ENCODE measurements around the gene DOHH.

DOHH gene, protein sequence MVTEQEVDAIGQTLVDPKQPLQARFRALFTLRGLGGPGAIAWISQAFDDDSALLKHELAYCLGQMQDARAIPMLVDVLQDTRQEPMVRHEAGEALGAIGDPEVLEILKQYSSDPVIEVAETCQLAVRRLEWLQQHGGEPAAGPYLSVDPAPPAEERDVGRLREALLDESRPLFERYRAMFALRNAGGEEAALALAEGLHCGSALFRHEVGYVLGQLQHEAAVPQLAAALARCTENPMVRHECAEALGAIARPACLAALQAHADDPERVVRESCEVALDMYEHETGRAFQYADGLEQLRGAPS

DNA sequence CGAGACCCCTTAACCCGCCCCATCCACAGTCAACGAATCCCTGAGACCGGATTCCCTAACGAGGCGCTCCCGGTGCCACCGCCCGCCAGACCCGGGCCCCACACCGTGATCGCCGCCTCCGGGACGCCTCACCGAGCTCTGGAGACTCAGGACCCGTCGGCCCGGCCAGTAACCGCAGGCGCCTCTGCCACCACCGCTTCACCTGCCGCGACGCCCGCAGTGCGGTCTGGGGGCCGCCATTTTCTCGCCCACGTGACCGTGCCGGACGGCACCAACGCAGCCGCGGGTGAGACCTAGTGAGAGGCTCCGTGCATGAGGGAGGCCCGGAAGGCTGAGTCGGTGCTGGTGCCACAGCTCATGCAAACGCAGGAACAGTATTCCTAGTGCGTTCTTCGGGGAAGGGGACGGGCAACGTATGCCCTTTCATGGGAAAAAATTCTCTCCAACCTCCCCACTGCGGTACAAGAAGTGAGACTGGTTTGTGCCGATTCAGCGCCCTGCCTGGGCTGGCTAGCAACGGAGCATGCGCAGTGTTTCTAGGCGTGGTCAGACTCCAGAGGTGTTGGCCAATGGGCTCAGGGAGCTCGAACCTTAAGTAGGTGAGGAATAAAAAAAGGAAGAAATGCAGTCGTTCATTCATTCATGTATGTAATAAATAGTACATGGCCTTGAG lies at the start of gene DOHH:
Gene DOHH, minus strand, starts transcription at position 246 of the 673 bp plus-strand sequence. CDS start 3,860 bp downstream, outside the sequence.
- peak; percentile 93 to 96 for DNase-seq (ENCODE audit: low read depth in 1 of 2, low spot score in 1 of 2)
- in situ Hi-C loops (cut with HindIII; ENCODE audit: low pct_unique_long_range_greater_than_20kb, low sequenced_read_pairs), result no loop called here

DNA sequence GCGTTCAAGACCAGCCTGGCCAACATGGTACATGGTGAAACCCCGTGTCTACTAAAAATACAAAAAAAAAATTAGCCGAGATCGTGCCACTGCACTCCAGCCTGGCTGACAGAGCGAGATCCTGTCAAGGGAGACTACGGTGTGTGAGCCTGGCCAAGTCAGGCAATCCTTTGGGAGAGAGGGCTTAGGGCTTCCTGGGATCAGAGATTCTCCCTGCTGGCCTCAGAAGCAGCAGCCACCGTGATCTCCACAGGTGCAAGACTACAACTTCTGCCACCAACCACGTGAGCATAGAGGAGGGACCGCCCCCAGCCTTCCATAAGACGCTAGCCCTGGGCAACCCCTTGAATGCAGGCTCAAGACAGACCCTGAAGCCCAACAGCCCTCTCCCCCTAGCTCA lies 49.3 kb upstream of the DOHH start:
- in situ Hi-C loops (cut with HindIII; ENCODE audit: low pct_unique_long_range_greater_than_20kb, low sequenced_read_pairs), result no loop called here
- TF ChIP-seq JUND (IDR thresholded peaks at IDR 0.05; ENCODE audit: low read depth), result no peak
- DNase-seq (ENCODE audit: low read depth in 1 of 2, low spot score in 1 of 2), result no peak

More for the DNA sequence above, at the start of gene DOHH:
- peak; percentile 57; the same call in 1 of the 2 replicates for TF ChIP-seq JUND (IDR thresholded peaks at IDR 0.05; ENCODE audit: low read depth)

DNA sequence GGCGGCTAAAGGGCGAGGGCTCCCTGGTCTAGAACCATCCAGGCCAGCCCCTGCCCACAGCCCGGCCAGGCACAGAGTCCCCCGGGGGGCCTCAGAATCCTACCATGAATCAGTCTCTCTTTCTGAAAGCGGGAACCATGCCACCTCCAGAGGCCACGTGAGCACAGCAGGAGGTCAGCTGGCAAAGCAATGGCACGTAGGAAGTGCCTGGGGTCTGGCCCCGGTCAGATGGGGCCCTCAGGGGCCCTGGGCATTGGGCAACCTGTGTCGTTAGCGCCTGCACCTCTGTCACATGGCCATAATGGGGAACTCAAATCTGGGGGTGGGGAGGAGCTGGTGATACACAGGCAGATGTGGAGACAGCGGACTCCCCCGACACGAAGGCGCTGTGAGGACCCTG lies 48.1 kb upstream of the DOHH start:
- TF ChIP-seq JUND (IDR thresholded peaks at IDR 0.05; ENCODE audit: low read depth), result no peak
- in situ Hi-C loops (cut with HindIII; ENCODE audit: low pct_unique_long_range_greater_than_20kb, low sequenced_read_pairs), result no loop called here
- no peak for DNase-seq (ENCODE audit: low read depth in 1 of 2, low spot score in 1 of 2)

DNA sequence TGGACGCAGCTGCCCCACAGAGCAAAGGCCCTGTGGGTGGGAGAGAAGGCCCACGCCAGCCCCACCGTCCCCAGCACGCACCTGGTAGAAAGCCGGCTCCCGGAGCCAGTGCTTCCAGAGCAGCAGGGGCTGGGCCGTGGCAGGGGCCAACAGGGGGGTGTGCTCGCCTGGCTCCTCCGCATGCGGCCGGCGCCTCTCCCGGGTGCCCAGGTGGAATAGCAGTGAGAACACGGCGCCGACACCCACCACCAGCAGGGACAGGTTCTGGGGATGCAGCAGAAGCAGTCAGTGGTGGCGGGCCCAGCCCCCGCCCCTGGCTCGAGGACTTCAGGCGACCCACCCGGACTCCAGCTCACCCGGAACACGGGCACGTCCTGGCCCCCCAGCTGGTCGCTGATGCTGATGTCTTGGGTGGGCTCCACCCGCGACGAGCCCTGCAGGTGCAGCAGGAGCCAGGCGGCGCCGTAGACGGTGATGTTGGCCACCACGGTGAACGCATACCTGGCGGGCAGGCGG lies 47.4 kb upstream of the DOHH start:
- in situ Hi-C loops (cut with HindIII; ENCODE audit: low pct_unique_long_range_greater_than_20kb, low sequenced_read_pairs), result no loop called here
- no peak for TF ChIP-seq JUND (IDR thresholded peaks at IDR 0.05; ENCODE audit: low read depth)
- no peak for DNase-seq (ENCODE audit: low read depth in 1 of 2, low spot score in 1 of 2)

DNA sequence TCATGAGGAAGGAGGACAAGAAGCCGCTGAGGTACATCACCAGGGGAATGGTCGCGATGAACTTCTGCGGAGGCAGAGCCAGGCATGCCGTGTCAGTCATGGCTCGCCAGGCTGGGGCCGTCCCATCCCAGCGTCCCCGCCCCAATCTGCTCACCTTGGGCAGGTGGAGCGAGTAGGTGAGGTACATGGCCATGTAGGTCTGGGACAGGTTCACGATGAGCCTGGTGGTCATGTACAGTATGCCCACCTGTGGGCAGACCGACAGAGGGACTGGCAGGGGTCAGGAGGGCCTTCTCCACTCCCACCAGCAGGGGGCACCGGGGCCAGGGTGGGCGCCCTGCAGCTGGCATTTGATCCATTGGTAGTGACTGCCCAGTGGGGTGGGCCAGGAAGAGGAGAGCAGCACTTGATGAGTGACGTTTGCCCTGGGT lies 46.8 kb upstream of the DOHH start:
- no peak for DNase-seq (ENCODE audit: low read depth in 1 of 2, low spot score in 1 of 2)
- in situ Hi-C loops (cut with HindIII; ENCODE audit: low pct_unique_long_range_greater_than_20kb, low sequenced_read_pairs), result no loop called here

DNA sequence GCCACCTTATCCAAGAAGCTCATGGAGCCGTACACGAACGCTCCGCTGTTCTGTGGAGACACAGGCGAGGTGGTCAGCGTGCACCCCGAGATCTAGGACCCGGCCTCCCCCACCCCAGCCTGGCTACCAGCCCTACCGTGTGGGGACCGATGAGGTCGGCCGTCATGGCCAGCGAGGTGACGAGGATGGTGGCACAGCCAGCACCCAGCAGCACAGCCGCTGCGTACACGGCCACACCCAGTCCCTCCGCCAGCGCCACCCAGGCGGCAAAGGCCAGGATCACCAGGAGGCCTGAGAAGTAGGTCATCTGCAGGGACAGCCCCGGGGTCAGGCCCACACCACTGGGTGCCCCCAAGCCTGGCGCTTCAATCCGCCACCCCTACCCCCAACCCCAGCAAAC lies 45.6 kb upstream of the DOHH start:
- in situ Hi-C loops (cut with HindIII; ENCODE audit: low pct_unique_long_range_greater_than_20kb, low sequenced_read_pairs), result no loop called here
- no peak for DNase-seq (ENCODE audit: low read depth in 1 of 2, low spot score in 1 of 2)
- TF ChIP-seq JUND (IDR thresholded peaks at IDR 0.05; ENCODE audit: low read depth), result no peak

More for the DNA sequence above, 46.8 kb upstream of the DOHH start:
- TF ChIP-seq JUND (IDR thresholded peaks at IDR 0.05; ENCODE audit: low read depth), result no peak

DNA sequence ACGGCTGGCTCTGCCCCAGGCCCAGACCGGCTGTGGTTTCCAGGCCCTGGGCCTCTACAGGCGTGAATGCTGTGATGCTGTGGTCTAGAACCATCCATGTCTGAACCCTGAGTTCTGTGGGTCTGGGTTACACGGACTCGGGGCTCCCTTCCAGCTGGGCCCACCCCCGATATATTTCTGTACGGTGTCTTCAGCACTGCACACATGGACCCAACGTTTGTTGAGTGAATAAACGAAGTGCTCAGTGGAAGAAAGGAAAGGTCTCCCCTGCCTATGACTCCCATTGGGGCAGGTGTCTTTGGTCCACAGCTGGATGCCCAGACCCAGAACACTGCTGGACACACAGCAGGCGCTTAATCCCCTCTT lies 45.2 kb upstream of the DOHH start:
- no peak for TF ChIP-seq JUND (IDR thresholded peaks at IDR 0.05; ENCODE audit: low read depth)
- DNase-seq (ENCODE audit: low read depth in 1 of 2, low spot score in 1 of 2), result no peak
- in situ Hi-C loops (cut with HindIII; ENCODE audit: low pct_unique_long_range_greater_than_20kb, low sequenced_read_pairs), result no loop called here

DNA sequence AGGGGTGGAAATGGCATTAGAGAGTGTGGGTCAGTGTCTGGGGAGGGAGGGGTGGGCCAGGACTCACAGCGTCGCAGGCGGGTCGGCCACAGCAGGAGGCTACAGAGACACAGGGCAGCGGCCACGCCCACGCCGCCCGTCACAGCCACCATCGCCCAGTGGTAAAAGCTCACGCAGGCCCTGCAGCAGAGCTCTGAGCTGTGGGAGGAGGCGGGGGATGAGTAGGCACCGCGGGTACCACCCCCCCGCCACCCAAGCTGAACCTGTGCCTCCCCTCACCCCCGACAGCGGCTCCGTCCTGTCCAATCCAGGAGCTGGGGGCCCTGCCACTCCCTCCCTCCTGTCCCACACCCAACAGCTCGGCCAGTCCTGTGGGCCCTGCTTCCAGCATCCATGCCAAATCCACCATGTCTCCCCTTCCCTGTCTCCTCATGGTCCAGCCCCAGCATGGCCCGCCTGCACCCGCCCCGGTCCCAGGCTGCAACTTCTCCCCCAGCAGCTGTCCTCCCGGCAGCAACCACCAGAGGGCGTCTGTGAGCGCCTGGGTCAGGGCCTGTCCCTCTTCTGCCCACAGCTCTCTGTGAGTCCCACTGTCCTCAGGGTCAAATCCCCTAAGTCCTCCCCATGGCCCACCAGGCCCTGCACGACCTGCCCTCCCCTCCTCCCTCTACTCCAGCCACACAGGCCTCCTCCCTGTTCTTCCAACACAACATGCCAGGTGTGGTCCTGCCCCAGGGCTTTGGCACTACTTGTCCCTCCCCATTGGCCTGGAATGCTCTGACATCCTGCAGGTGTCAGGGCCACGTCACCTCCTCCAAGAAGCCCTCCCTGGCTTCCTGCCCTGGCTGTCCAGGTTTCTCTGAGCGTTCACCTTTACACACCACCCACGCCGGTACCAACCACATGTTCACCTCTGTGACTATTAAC lies 44.5 kb upstream of the DOHH start:
- in situ Hi-C loops (cut with HindIII; ENCODE audit: low pct_unique_long_range_greater_than_20kb, low sequenced_read_pairs), result no loop called here
- peak; percentile 62 to 78 for DNase-seq (ENCODE audit: low read depth in 1 of 2, low spot score in 1 of 2)
- TF ChIP-seq JUND (IDR thresholded peaks at IDR 0.05; ENCODE audit: low read depth), result no peak

DNA sequence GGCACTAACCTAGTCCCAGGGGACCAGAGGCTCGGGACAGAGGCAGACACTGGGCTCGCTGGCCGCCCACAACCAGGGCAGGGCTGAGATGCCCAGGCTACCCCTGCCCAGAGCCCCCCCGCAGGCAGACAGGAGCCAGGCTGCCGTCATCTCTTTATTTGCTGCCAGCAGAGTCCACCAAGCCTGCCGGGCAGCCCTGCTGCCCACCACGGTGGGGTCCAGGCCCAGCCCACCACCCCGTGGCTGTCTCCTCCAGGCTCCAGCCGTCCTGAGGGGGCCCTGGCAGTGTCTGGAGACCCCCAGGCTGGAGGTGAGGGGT lies 43.5 kb upstream of the DOHH start:
- in situ Hi-C loops (cut with HindIII; ENCODE audit: low pct_unique_long_range_greater_than_20kb, low sequenced_read_pairs), result no loop called here

DNA sequence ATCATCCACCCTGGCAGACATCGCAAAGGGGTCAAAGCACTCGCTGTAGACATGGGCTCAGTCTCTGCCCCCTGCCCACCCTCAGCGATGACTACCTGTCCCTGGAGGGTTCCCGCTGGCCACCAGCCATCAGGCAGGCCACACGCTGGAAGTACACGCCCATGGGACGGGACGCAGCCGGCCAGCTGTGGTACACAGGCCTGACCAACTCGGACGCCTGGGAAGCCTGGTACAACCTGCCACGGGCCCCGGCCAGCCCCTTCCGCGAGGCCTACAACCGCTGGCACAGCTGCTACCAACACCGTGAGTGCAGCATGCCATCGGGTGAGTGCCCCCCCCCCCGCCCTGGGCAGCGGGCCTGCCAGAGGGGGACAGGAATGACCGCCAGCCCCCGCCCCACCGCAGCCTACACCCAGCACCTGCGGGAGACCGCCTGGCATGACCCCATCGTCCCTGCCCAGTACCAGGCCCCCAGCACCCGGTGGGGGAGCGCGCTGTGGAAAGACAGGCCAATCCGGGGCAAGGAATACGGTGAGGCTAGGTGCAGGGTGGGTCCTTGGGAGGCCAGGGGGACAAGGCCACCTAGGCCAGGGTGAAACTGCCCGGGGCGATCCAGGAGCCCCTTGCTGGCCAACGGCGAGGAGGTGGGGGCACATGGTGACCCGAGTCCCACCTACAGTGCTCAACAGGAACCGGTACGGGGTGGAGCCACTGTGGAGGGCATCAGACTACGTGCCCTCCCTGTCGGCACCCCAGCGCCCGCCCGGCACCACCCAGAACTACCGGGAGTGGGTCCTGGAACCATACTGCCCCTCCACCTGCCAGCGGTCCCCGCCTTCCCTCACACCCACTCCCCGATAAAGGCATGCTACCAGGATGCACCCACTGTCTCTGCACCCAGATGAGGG lies 42.9 kb upstream of the DOHH start:
- no peak for DNase-seq (ENCODE audit: low read depth in 1 of 2, low spot score in 1 of 2)
- TF ChIP-seq JUND (IDR thresholded peaks at IDR 0.05; ENCODE audit: low read depth), result no peak
- in situ Hi-C loops (cut with HindIII; ENCODE audit: low pct_unique_long_range_greater_than_20kb, low sequenced_read_pairs), result no loop called here

More for the DNA sequence above, 43.5 kb upstream of the DOHH start:
- DNase-seq (ENCODE audit: low read depth in 1 of 2, low spot score in 1 of 2), result no peak
- TF ChIP-seq JUND (IDR thresholded peaks at IDR 0.05; ENCODE audit: low read depth), result no peak

DNA sequence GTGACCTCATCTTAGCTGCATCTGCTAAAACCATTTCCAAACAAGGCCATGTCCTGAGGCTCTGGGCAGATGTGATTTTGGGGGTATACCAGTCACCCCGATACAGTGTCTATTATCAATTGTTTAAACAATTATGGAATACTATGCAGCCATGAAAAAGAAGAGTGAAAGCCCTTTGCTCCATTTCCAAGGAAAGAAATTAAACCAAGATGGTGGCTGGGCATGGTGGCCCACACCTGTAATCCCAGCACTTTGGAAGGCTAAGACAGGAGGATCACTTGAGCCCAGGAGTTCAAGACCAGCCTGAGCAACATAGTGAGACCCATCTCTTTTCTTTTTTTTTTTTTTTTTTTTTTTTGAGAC lies 39.3 kb upstream of the DOHH start:
- in situ Hi-C loops (cut with HindIII; ENCODE audit: low pct_unique_long_range_greater_than_20kb, low sequenced_read_pairs), result no loop called here
- no peak for TF ChIP-seq JUND (IDR thresholded peaks at IDR 0.05; ENCODE audit: low read depth)
- DNase-seq (ENCODE audit: low read depth in 1 of 2, low spot score in 1 of 2), result no peak
